Panc1 (cell line): ENCODE data around the gene SYT17.

Source experiments
- CTCF ChIP-seq: fragments of 450-650 bp; IDR thresholded peaks from 2 replicates; pipeline ENCODE4 v1.5.1; 2017; ENCODE audit warnings: mild to moderate bottlenecking
- POLR2AphosphoS5 ChIP-seq: IDR thresholded peaks from 2 replicates; pipeline ENCODE4 v1.6.1; 2012; ENCODE audit warnings: mild to moderate bottlenecking, low read depth, low read length, moderate library complexity
- REST ChIP-seq, 2 experiments: IDR thresholded peaks; 2 replicates each; pipeline ENCODE4 v1.6.1; 2011 to 2012; ENCODE audit warnings: low read depth in 2 of 2, control low read depth in 1 of 2, low read length in 1 of 2, mild to moderate bottlenecking in 1 of 2, moderate library complexity in 1 of 2; ENCODE audit not compliant: insufficient read depth in 1 of 2
- SIN3A ChIP-seq: IDR thresholded peaks from 2 replicates; pipeline ENCODE4 v1.6.1; 2012; ENCODE audit warnings: low read depth, mild to moderate bottlenecking, low read length, moderate library complexity, borderline replicate concordance; ENCODE audit not compliant: insufficient read depth
- TCF7L2 ChIP-seq: IDR thresholded peaks from 2 replicates; pipeline ENCODE4 v1.6.1; 2011; ENCODE audit warnings: mild to moderate bottlenecking, low read depth, low read length, inconsistent platforms

GRCh38 chr16:19179546-19180490 lies 11.8 kb downstream of the SYT17 start:
- no peak for TF ChIP-seq SIN3A
- no peak for TF ChIP-seq POLR2AphosphoS5
- TF ChIP-seq REST (IDR thresholded peaks at IDR 0.05; ENCODE audit: insufficient read depth in 1 of 2, low read depth in 2 of 2, low read length in 1 of 2), result no peak
- peak; percentile 94 for TF ChIP-seq CTCF
- no peak for TF ChIP-seq TCF7L2
